Measurements from ENCODE around the gene RLN3. TPM values are rescaled to one million over a fixed set of nuclear protein-coding genes. Genes with fewer than 3 reads are reported as not detected.

RLN3 gene
- total and polyA plus RNA-seq, 3 donors from 2014 or later = 1.7 TPM; not detected in 2

DNA sequence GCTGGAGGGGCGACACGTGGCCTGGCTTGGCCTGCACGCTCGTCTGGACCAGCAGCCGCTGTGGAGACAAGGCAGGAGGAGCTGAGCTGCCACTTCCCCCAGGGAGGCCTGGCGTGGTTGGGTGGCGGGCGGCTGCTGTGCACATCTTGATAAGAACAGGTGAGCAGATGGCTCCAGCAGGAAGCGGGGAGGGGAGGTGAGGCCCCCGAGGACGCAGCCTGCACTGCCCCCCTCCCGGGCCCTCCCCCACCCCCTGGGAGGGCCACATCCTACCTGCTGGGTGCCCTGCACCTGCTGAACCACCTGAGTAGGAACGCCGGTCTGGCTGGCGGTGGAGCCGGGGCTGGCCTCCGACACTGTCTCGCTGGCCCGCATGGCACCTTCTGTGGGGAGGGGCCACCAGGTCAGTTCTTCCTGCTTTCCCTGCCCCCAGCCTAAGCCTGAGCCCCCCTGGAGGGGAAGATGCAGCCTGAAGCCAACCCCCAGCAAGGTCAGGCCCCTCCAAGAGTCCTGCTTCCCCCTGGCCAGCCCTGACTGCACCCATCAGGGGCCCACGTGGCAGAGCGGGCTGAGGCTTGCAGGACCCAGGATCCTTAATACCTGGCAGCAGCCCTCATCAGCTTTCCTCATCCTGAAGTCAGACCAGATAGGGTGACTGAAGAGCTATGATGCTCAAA lies 44.6 kb upstream of the RLN3 start:
- H3K4me1 ChIP-seq = peaks cover 16% of the 10 kb centered on the region

DNA sequence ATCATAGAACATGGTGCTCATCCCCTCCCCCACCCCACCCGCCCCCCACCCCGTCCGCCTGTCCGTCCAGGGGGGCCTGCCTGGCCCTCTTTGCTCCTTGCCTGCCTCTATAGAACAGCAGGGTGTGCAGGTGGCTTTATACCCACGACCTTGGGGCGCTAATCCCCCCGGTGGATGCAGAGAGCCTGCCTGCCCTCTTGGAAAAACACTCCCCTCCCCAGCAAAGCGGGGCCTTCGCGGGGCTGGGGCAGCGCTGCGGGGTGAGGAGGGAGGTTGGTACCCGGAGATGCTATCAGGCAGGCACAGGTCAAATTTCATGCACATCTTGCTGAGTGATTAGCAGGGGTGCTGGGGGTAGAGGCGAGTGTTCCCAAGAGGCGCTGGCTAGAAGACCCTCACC lies 43.8 kb upstream of the RLN3 start:
- no peak for TF ChIP-seq POLR2A (IDR thresholded peaks at IDR 0.05)
- TF ChIP-seq, protein P1, sequence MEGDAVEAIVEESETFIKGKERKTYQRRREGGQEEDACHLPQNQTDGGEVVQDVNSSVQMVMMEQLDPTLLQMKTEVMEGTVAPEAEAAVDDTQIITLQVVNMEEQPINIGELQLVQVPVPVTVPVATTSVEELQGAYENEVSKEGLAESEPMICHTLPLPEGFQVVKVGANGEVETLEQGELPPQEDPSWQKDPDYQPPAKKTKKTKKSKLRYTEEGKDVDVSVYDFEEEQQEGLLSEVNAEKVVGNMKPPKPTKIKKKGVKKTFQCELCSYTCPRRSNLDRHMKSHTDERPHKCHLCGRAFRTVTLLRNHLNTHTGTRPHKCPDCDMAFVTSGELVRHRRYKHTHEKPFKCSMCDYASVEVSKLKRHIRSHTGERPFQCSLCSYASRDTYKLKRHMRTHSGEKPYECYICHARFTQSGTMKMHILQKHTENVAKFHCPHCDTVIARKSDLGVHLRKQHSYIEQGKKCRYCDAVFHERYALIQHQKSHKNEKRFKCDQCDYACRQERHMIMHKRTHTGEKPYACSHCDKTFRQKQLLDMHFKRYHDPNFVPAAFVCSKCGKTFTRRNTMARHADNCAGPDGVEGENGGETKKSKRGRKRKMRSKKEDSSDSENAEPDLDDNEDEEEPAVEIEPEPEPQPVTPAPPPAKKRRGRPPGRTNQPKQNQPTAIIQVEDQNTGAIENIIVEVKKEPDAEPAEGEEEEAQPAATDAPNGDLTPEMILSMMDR (IDR thresholded peaks at IDR 0.05) = no peak
- H3K27me3 ChIP-seq = no peaks in the 10 kb centered on the region
- H3K9me3 ChIP-seq = no peaks in the 10 kb centered on the region
- 80 to 94% methylated on average over 5 to 15 of the region's 15 CpGs for WGBS, 2 donors
- no peak overlapping the region for H3K4me3 ChIP-seq
- H3K36me3 ChIP-seq (ENCODE audit: low read depth, missing control alignments) = no peaks in the 10 kb centered on the region
- peaks cover 16% of the 10 kb centered on the region for H3K4me1 ChIP-seq
- no peak overlapping the region for H3K27ac ChIP-seq
- intact Hi-C loops (cut with DNase I; ENCODE audit: low total_unique reads) = no loop called here
- DNase-seq = no peak

More for the DNA sequence above, 44.6 kb upstream of the RLN3 start:
- Histone ChIP-seq H3K4me3 (no peak overlapping the region), H3K9me3 (no peaks in the 10 kb centered on the region), H3K27me3 (no peaks in the 10 kb centered on the region), H3K36me3 (ENCODE audit: low read depth, missing control alignments) (no peaks in the 10 kb centered on the region), H3K27ac (no peak overlapping the region)
- TF ChIP-seq POLR2A (IDR thresholded peaks at IDR 0.05) = no peak
- TF ChIP-seq, protein P1 (IDR thresholded peaks at IDR 0.05) = no peak
- no peak for DNase-seq
- WGBS, 2 donors = 86 to 89% methylated on average over 7 to 15 of the region's 21 CpGs
- intact Hi-C loops (cut with DNase I; ENCODE audit: low total_unique reads) = no loop called here

DNA sequence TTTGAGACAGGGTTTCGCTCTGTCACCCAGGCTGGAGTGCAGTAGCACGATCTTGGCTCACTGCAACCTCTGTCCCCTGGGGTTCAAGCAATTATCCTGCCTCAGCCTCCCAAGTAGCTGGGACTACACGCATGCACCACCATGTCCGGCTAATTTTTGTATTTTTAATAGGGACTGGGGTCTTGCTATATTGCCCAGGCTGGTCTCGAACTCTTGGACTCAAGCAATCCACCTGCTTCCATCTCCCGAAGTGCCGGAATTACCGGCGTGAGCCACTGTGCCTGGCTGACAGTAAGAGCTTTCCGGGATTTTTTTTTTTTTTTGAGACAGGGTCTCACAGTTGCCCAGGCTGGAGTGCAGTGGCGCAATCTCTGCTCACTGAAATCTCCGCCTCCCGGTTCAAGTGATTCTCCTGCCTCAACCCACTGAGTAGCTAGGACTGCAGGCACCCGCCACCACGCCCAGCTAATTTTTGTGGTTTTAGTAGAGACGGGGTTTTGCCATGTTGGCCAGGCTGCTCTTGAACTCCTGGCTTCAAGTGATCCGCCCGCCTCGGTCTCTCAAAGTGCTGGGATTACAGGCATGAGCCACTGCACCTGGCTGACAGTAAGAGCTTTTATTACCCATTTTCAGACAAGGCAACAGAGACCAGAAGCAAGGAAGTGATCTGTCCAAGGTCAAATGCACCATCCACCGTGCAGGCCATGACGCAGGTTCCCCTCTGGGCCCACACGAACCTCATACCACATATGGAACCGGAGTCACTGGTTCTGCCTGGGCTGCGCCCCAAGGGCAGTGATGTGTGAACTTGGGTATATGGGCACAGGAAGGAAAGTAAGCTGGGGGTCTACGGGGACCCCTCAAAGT lies 42.8 kb upstream of the RLN3 start:
- Histone ChIP-seq H3K36me3 (ENCODE audit: low read depth, missing control alignments) (no peaks in the 10 kb centered on the region), H3K4me3 (no peak overlapping the region), H3K9me3 (no peaks in the 10 kb centered on the region), H3K4me1 (peaks cover 16% of the 10 kb centered on the region), H3K27ac (no peak overlapping the region), H3K27me3 (no peaks in the 10 kb centered on the region)
- TF ChIP-seq, protein P1 (IDR thresholded peaks at IDR 0.05) = no peak
- TF ChIP-seq POLR2A (IDR thresholded peaks at IDR 0.05) = no peak
- 92 to 93% methylated on average over 21 to 25 of the region's 25 CpGs for WGBS, 2 donors
- intact Hi-C loops (cut with DNase I; ENCODE audit: low total_unique reads) = no loop called here
- DNase-seq = no peak

DNA sequence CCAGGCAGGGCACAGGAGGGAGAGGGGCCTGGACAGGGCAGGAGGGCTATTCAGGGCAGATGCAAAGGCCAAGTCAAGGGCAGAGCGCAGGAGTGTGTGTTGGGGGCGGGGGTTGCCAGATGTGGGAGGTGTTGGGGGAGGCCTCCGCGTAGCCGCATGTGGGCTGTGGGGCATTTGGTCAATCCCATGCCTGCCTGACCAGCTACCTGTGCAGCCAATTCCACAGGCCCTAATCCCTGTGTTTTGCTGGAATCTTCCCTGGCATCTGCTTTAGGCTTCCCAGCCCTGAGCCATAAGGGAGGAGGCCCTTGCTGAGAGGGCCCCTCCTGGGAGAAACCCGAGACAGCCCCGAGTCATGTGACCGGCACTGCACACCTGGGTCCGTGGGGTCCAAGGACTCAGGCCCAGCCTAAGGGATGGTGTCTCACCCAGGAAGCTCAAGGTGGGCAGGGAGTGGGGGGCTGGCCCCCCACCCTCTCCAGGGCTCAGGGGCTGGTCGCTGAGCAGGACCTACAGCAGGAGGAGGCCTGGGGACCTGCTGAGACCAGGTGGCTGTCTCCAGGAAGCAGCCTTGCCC lies 42.1 kb upstream of the RLN3 start:
- Histone ChIP-seq H3K9me3 (no peaks in the 10 kb centered on the region), H3K4me3 (no peak overlapping the region), H3K36me3 (ENCODE audit: low read depth, missing control alignments) (no peaks in the 10 kb centered on the region), H3K4me1 (peaks cover 16% of the 10 kb centered on the region), H3K27me3 (no peaks in the 10 kb centered on the region), H3K27ac (peak overlapping the region; percentile 79 to 80)
- WGBS, 2 donors = 78 to 92% methylated on average over 4 to 10 of the region's 10 CpGs
- intact Hi-C loops (cut with DNase I; ENCODE audit: low total_unique reads) = no loop called here
- TF ChIP-seq POLR2A (IDR thresholded peaks at IDR 0.05) = no peak
- TF ChIP-seq, protein P1 (IDR thresholded peaks at IDR 0.05) = no peak
- no peak for DNase-seq
